Measurements from ENCODE around the gene PITX1. TPM values are rescaled to one million over a fixed set of nuclear protein-coding genes. Genes with fewer than 3 reads are reported as not detected.
A peak's percentile ranks its signal among the peaks of the same experiment; 100 is the strongest.
"Not testable (repeated sequence)": the region's sequence is repeated elsewhere in the genome, so short reads cannot be mapped to it uniquely, and the experiment has no call there.

PITX1 gene
- under 1 TPM in 1 of 9 donors, not detected in 8; 0.39 TPM for total RNA-seq
- polyA plus RNA-seq = under 1 TPM in 1 of 2 donors, not detected in 1; 0.03 TPM
- long read RNA-seq, donor 1 = 0 reads
- long read RNA-seq, donor 2 = 0 reads
- long read RNA-seq, donor 3 = 0 reads

DNA sequence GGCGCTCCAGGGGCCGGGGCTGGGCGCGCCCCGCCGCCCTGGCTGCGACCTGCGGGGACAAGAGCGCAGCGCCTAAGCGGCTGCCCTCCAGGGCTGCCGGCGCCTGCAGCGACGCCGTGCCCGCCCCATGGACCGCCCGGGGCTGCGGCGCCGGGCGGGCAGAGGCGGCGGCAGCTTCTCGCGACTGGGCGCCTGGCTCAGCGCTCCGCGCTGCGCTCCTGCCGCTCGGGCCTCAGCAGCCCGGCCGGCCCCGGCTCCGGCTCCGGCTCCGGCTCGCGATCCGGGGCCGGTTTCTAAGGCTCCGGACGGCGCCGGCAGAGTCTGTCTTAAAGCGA lies at the start of gene PITX1:
Gene PITX1, minus strand, starts transcription at position 328 of the 335 bp plus-strand sequence. CDS start 347 bp downstream, outside the sequence.
- Histone ChIP-seq H3K4me3 (peak within 1 kb of the TSS; percentile 21 to 54 (median 40)), H3K27me3 (peaks cover 84 to 100% (median 95%) of the 10 kb centered on the region in 9 donors), H3K4me1 (peaks cover 11 to 47% (median 23%) of the 10 kb centered on the region in 12 donors), H3K27ac (peak within 1 kb of the TSS in 1 of 12 donors; percentile 54), H3K9me3 (no peaks in the 10 kb centered on the region), H3K36me3 (no peaks in the 10 kb centered on the region)
- peak in 1 of 5 donors; percentile 37 for DNase-seq
- intact Hi-C loops (cut with DNase I) = no loop called here
- WGBS, 4 donors = 0 to 1% (median 1%) methylated on average over 10 to 49 of the region's 49 CpGs; no CpG with 5 or more reads in 1 of the 4 donors
- no peak for TF ChIP-seq POLR2A (IDR thresholded peaks at IDR 0.05)
- TF ChIP-seq, protein P1, sequence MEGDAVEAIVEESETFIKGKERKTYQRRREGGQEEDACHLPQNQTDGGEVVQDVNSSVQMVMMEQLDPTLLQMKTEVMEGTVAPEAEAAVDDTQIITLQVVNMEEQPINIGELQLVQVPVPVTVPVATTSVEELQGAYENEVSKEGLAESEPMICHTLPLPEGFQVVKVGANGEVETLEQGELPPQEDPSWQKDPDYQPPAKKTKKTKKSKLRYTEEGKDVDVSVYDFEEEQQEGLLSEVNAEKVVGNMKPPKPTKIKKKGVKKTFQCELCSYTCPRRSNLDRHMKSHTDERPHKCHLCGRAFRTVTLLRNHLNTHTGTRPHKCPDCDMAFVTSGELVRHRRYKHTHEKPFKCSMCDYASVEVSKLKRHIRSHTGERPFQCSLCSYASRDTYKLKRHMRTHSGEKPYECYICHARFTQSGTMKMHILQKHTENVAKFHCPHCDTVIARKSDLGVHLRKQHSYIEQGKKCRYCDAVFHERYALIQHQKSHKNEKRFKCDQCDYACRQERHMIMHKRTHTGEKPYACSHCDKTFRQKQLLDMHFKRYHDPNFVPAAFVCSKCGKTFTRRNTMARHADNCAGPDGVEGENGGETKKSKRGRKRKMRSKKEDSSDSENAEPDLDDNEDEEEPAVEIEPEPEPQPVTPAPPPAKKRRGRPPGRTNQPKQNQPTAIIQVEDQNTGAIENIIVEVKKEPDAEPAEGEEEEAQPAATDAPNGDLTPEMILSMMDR (IDR thresholded peaks at IDR 0.05) = no peak
- peak in 2 of 4 donors; percentile 19 to 28 for ATAC-seq

DNA sequence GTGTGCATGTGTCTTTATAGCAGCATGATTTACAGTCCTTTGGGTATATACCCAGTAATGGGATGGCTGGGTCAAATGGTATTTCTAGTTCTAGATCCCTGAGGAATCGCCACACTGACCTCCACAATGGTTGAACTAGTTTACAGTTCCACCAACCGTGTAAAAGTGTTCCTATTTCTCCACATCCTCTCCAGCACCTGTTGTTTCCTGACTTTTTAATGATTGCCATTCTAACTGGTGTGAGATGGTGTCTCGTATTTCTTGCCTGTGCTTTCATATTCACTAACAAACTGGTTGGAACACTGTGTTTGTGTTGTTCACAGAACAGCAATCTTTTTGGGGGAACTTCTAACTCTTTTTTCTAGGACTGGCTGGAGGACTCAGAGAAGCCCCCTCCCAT lies 49.3 kb upstream of the PITX1 start:
- WGBS, 4 donors = 67 to 73% (median 69%) methylated on average over 3 of the region's 3 CpGs
- H3K27ac ChIP-seq; DNase-seq; intact Hi-C loops (cut with DNase I); H3K4me1 ChIP-seq; H3K36me3 ChIP-seq; ATAC-seq; H3K4me3 ChIP-seq: not testable (repeated sequence)
- peaks cover 0 to 21% (median 4%) of the 10 kb centered on the region in 12 donors for H3K9me3 ChIP-seq
- H3K27me3 ChIP-seq = peaks cover 0 to 20% (median 0%) of the 10 kb centered on the region in 9 donors

DNA sequence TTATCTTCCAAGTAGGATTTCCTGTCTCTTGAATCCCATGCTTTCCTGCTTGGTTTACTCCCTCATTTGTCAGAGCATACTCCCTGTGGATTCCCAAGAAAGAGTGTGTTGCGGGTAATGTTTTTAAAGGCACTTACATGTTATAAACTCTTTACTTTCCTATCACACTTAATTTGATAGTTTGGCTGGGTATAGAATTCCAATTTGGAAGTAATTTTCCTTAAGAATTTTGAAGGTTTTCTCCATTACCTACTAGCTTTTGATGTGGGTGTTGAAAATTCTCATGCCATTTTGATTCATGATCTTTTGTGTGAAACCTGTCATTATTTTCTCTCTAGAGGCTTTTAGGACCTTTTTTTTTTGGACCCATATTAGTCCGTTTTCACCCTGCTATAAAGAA lies 47.2 kb upstream of the PITX1 start:
- TF ChIP-seq, protein P1 (IDR thresholded peaks at IDR 0.05) = no peak
- no peak for TF ChIP-seq POLR2A (IDR thresholded peaks at IDR 0.05)
- ATAC-seq (no peak), DNase-seq (no peak)
- Histone ChIP-seq H3K4me1 (no peaks in the 10 kb centered on the region), H3K9me3 (peaks cover 0 to 21% (median 4%) of the 10 kb centered on the region in 12 donors), H3K4me3 (no peak overlapping the region), H3K27ac (no peak overlapping the region), H3K36me3 (no peaks in the 10 kb centered on the region), H3K27me3 (peaks cover 0 to 15% (median 0%) of the 10 kb centered on the region in 9 donors)
- intact Hi-C loops (cut with DNase I) = no loop called here
- 70 to 85% (median 75%) methylated on average over 2 of the region's 2 CpGs for WGBS, 4 donors

- Histone ChIP-seq H3K9me3 (peaks cover 0 to 21% (median 4%) of the 10 kb centered on the region in 12 donors), H3K27me3 (peaks cover 0 to 11% (median 2%) of the 10 kb centered on the region in 9 donors), H3K4me1 (no peaks in the 10 kb centered on the region), H3K4me3 (no peak overlapping the region), H3K27ac (no peak overlapping the region), H3K36me3 (no peaks in the 10 kb centered on the region)
- intact Hi-C loops (cut with DNase I) = no loop called here
- DNase-seq = no peak
- TF ChIP-seq, protein P1 (IDR thresholded peaks at IDR 0.05) = no peak
- TF ChIP-seq POLR2A (IDR thresholded peaks at IDR 0.05) = no peak
- 73 to 79% (median 76%) methylated on average over 2 of the region's 2 CpGs for WGBS, 4 donors
- ATAC-seq = no peak
Measured at GRCh38 chr5:135079760-135080159, 45.7 kb upstream of the PITX1 start.
